Esophagus squamous epithelium (tissue), 4 donors: Measurements from ENCODE around the gene CSNK1A1.

Experiments used
- CTCF ChIP-seq, 6 experiments: fragments of 450-650 bp in 4 of 6; fragments of 200-600 bp in 2 of 6; sonication (generic) in 2 of 6; IDR thresholded peaks; one replicate each; pipeline ENCODE4 v1.5.1; 2016 to 2019; ENCODE audit warnings: antibody characterized with exemption in 6 of 6, mild to moderate bottlenecking in 4 of 6, moderate library complexity in 4 of 6
- POLR2A ChIP-seq, 4 donors: fragments of 450-650 bp; IDR thresholded peaks; one replicate each; pipeline ENCODE4 v1.6.1; 2017; ENCODE audit warnings: antibody characterized with exemption in 4 of 4, mild to moderate bottlenecking in 4 of 4, moderate library complexity in 3 of 4

GRCh38 chr5:149490599-149491485 lies 60.4 kb downstream of the CSNK1A1 start:
- TF ChIP-seq POLR2A (IDR thresholded peaks at IDR 0.05), result no peak
- peak in 1 of 6 experiments; percentile 24 for TF ChIP-seq CTCF (IDR thresholded peaks at IDR 0.05)
